Upper lobe of left lung (tissue), 6 donors: ENCODE results near the gene MIB1. TPM values are rescaled to one million over a fixed set of nuclear protein-coding genes. Genes with fewer than 3 reads are reported as not detected.

ENCODE experiments used
- ATAC-seq, 2 donors: fragments of 200-7000 bp; cut with Tn5 transposase; one replicate each; pipeline ENCODE4 v1.9.1; 2022; ENCODE audit warnings: mild to moderate bottlenecking in 2 of 2, moderate library complexity in 2 of 2; ENCODE audit not compliant: low FRiP score in 2 of 2
- DNase-seq, 2 donors: peaks; one replicate each; pipeline ENCODE4 v3.0.0-alpha.2; 2019 to 2020
- H3K27ac ChIP-seq, 4 donors: fragments of 200-600 bp; sonication (generic); one replicate each; pipeline ENCODE4 v1.5.1; 2016 to 2019
- H3K27me3 ChIP-seq, 4 donors: fragments of 200-600 bp; sonication (generic); one replicate each; pipeline ENCODE4 v1.5.1; 2017 to 2019
- H3K36me3 ChIP-seq, 4 donors: fragments of 200-600 bp; sonication (generic); one replicate each; pipeline ENCODE4 v1.5.1; 2016 to 2019
- H3K4me1 ChIP-seq, 4 donors: fragments of 200-600 bp; sonication (generic); one replicate each; pipeline ENCODE4 v1.5.1; 2018 to 2019
- H3K4me3 ChIP-seq, 4 donors: fragments of 200-600 bp; sonication (generic); one replicate each; pipeline ENCODE4 v1.5.1; 2017 to 2019; ENCODE audit warnings: mild to moderate bottlenecking in 2 of 4, moderate library complexity in 1 of 4
- H3K9me3 ChIP-seq, 4 donors: fragments of 200-600 bp; sonication (generic); one replicate each; pipeline ENCODE4 v1.5.1; 2018 to 2019
- CTCF ChIP-seq, 6 experiments: fragments of 450-650 bp in 4 of 6; fragments of 200-600 bp in 2 of 6; sonication (generic) in 2 of 6; IDR thresholded peaks; one replicate each; pipeline ENCODE4 v1.5.1; 2016 to 2019; ENCODE audit warnings: antibody characterized with exemption in 6 of 6
- EP300 ChIP-seq, 4 donors: sonication (generic); formaldehyde crosslinking; IDR thresholded peaks; one replicate each; pipeline ENCODE4 v1.5.1; 2017; ENCODE audit warnings: antibody characterized with exemption in 4 of 4, control low read depth in 2 of 4
- POLR2A ChIP-seq, 4 donors: fragments of 450-650 bp; IDR thresholded peaks; one replicate each; pipeline ENCODE4 v1.5.1; 2016 to 2017; ENCODE audit warnings: antibody characterized with exemption in 4 of 4, mild to moderate bottlenecking in 2 of 4
- POLR2AphosphoS5 ChIP-seq, 2 donors: sonication (generic); formaldehyde crosslinking; IDR thresholded peaks; one replicate each; pipeline ENCODE4 v1.5.1; 2017; ENCODE audit warnings: antibody characterized with exemption in 2 of 2
- WGBS, 2 donors: methylation state at CpG; one replicate each; pipeline ENCODE4 v1.1.5; 2017 to 2018; 5-methylcytosine and 5-hydroxymethylcytosine counted together
- total RNA-seq, 6 donors: library from RNA; depleted of rRNA in 4 of 6; stranded (reverse); fragments of >200 nt in 4 of 6; gene quantifications; one replicate each; pipeline versions ENCODE4 v1.1.0 to v1.2.1, GENCODE V29; 2016 to 2021
- donor health status: DM: no; HTN: no; CAD: no; lungs with moderate emphysema.
- donor health status: DM: no; HTN: yes; CAD: no; lungs with severe emphysema.

The MIB1 gene
- total RNA-seq, 6 donors from 2014 or later, result 12.9 to 35.2 (median 23.4) TPM

DNA sequence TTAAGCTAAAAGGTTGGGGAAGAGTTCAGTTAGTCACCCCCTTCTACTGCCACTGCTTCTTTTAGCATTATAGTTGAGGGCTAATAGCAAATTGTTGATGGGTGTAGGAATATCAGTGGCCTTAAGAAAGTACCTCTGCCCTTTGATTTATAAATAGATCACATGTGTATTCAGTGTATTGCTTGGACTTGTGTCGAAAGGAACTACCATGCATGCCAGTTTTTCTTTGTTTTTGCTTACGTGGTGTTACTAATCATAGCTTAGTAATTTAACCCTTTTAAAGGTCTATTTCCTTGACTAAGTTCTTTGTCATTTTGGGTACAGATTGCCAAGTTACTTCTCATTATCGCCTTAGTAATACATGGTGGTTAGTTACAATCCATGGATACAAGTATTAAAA lies 85.6 kb downstream of the MIB1 start:
- DNase-seq, result no peak
- no peak for ATAC-seq
- Histone ChIP-seq H3K4me1 (peaks cover 0 to 6% (median 0%) of the 10 kb centered on the region in 4 donors), H3K36me3 (peaks cover 0 to 10% (median 0%) of the 10 kb centered on the region in 4 donors), H3K4me3 (no peak overlapping the region), H3K27me3 (no peaks in the 10 kb centered on the region), H3K27ac (no peak overlapping the region), H3K9me3 (no peaks in the 10 kb centered on the region)
- TF ChIP-seq EP300 (IDR thresholded peaks at IDR 0.05) (no peak), POLR2AphosphoS5 (IDR thresholded peaks at IDR 0.05) (no peak), CTCF (IDR thresholded peaks at IDR 0.05) (no peak), POLR2A (IDR thresholded peaks at IDR 0.05) (no peak)
- 49 to 57% methylated on average over 3 of the region's 3 CpGs for WGBS, 2 donors

- no peak overlapping the region for H3K27ac ChIP-seq
- H3K4me3 ChIP-seq, result no peak overlapping the region
- H3K27me3 ChIP-seq, result no peaks in the 10 kb centered on the region
- WGBS, 2 donors, result 87 to 88% methylated on average over 4 of the region's 4 CpGs
- ATAC-seq, result no peak
- no peaks in the 10 kb centered on the region for H3K9me3 ChIP-seq
- peaks cover 0 to 6% (median 0%) of the 10 kb centered on the region in 4 donors for H3K4me1 ChIP-seq
- H3K36me3 ChIP-seq, result peaks cover 0 to 9% (median 0%) of the 10 kb centered on the region in 4 donors
- no peak for DNase-seq
- TF ChIP-seq CTCF (IDR thresholded peaks at IDR 0.05), result no peak
- no peak for TF ChIP-seq EP300 (IDR thresholded peaks at IDR 0.05)
- no peak for TF ChIP-seq POLR2AphosphoS5 (IDR thresholded peaks at IDR 0.05)
- no peak for TF ChIP-seq POLR2A (IDR thresholded peaks at IDR 0.05)
These were observed 86.2 kb downstream of the MIB1 start for GRCh38 chr18:21826641-21827302.

GRCh38 chr18:21830532-21830931 lies 89.9 kb downstream of the MIB1 start:
- DNase-seq, result no peak
- Histone ChIP-seq H3K4me3 (no peak overlapping the region), H3K36me3 (peaks cover 0 to 4% (median 0%) of the 10 kb centered on the region in 4 donors)

GRCh38 chr18:21831413-21831831 lies 90.8 kb downstream of the MIB1 start:
- DNase-seq, result no peak
- WGBS, 2 donors, result 89 to 94% methylated on average over 5 of the region's 5 CpGs
- Histone ChIP-seq H3K36me3 (peaks cover 0 to 4% (median 0%) of the 10 kb centered on the region in 4 donors), H3K4me3 (no peak overlapping the region), H3K27ac (no peak overlapping the region), H3K27me3 (no peaks in the 10 kb centered on the region), H3K9me3 (no peaks in the 10 kb centered on the region), H3K4me1 (peaks cover 0 to 7% (median 4%) of the 10 kb centered on the region in 4 donors)
- no peak for ATAC-seq
- no peak for TF ChIP-seq EP300 (IDR thresholded peaks at IDR 0.05)
- TF ChIP-seq POLR2A (IDR thresholded peaks at IDR 0.05), result no peak
- TF ChIP-seq POLR2AphosphoS5 (IDR thresholded peaks at IDR 0.05), result no peak
- no peak for TF ChIP-seq CTCF (IDR thresholded peaks at IDR 0.05)

More at GRCh38 chr18:21830532-21830931, 89.9 kb downstream of the MIB1 start:
- 82 to 87% methylated on average over 3 of the region's 3 CpGs for WGBS, 2 donors
- Histone ChIP-seq H3K4me1 (peaks cover 0 to 9% (median 6%) of the 10 kb centered on the region in 4 donors), H3K27ac (no peak overlapping the region), H3K9me3 (no peaks in the 10 kb centered on the region), H3K27me3 (no peaks in the 10 kb centered on the region)
- ATAC-seq, result no peak
- TF ChIP-seq POLR2AphosphoS5 (IDR thresholded peaks at IDR 0.05), result no peak
- TF ChIP-seq CTCF (IDR thresholded peaks at IDR 0.05), result no peak
- no peak for TF ChIP-seq EP300 (IDR thresholded peaks at IDR 0.05)
